SJSA1 (cell line): ENCODE results near the gene THEM4. TPM values are rescaled to one million over a fixed set of nuclear protein-coding genes. Genes with fewer than 3 reads are reported as not detected.

Experiments used
- DNase-seq, 2 experiments: peaks; one replicate each; pipeline ENCODE4 v3.0.0-alpha.2; 2015 to 2020; ENCODE audit warnings: low spot score in 2 of 2, low read depth in 1 of 2
- H3K27ac ChIP-seq: fragments of 250-450 bp; sonication (Bioruptor Pico); 2 replicates; pipeline ENCODE4 v1.5.1; 2020; ENCODE audit warnings: mild to moderate bottlenecking, moderate library complexity
- H3K27me3 ChIP-seq: fragments of 250-450 bp; sonication (Bioruptor Pico); replicated peaks from 2 replicates; pipeline ENCODE4 v1.5.1; 2020; ENCODE audit warnings: mild to moderate bottlenecking, moderate library complexity
- H3K36me3 ChIP-seq: fragments of 250-450 bp; sonication (Bioruptor Pico); 2 replicates; pipeline ENCODE4 v1.5.1; 2020; ENCODE audit warnings: mild to moderate bottlenecking
- H3K4me1 ChIP-seq: fragments of 250-450 bp; sonication (Bioruptor Pico); replicated peaks from 2 replicates; pipeline ENCODE4 v1.6.1; 2021; ENCODE audit warnings: mild to moderate bottlenecking
- H3K4me3 ChIP-seq: fragments of 250-450 bp; sonication (Bioruptor Pico); 2 replicates; pipeline ENCODE4 v1.5.1; 2020; ENCODE audit warnings: mild to moderate bottlenecking
- H3K9me3 ChIP-seq: fragments of 250-450 bp; sonication (Bioruptor Pico); replicated peaks from 2 replicates; pipeline ENCODE4 v1.5.1; 2020; ENCODE audit warnings: mild to moderate bottlenecking
- total RNA-seq: library from RNA; depleted of rRNA; stranded (reverse); fragments of >200 nt; shearing (Covaris generic); gene quantifications from 2 replicates; pipeline ENCODE4 v1.2.3, GENCODE V29; 2014; rRNA removed

Gene THEM4
- 7.5 and 9.5 TPM in 2 replicates for total RNA-seq

- Histone ChIP-seq H3K4me3 (peak within 1 kb of the TSS; percentile 46), H3K27me3 (no peaks in the 10 kb centered on the region), H3K36me3 (peaks cover 14% of the 10 kb centered on the region), H3K27ac (peak within 1 kb of the TSS; percentile 77), H3K9me3 (peaks cover 12% of the 10 kb centered on the region), H3K4me1 (no peaks in the 10 kb centered on the region; the same call in 1 of the 2 replicates)
- DNase-seq = peak; percentile 93 to 99
Observed at GRCh38 chr1:151909167-151910149, at the start of gene THEM4. TSS of gene THEM4 (minus strand) at chr1:151909511. CDS start at chr1:151909458, 53 bp downstream.

- H3K27me3 ChIP-seq = peaks cover 6% of the 10 kb centered on the region; the same call in 1 of the 2 replicates
- no peaks in the 10 kb centered on the region for H3K9me3 ChIP-seq
- no peak for DNase-seq
- H3K27ac ChIP-seq = no peak overlapping the region
- H3K4me1 ChIP-seq = no peaks in the 10 kb centered on the region
- no peaks in the 10 kb centered on the region for H3K36me3 ChIP-seq
- no peak overlapping the region for H3K4me3 ChIP-seq
Observed at GRCh38 chr1:151958959-151959358, 49.6 kb upstream of the THEM4 start.

- Histone ChIP-seq H3K9me3 (no peaks in the 10 kb centered on the region), H3K27ac (no peak overlapping the region), H3K36me3 (no peaks in the 10 kb centered on the region), H3K27me3 (peaks cover 6% of the 10 kb centered on the region; the same call in 1 of the 2 replicates), H3K4me1 (no peaks in the 10 kb centered on the region), H3K4me3 (no peak overlapping the region)
- DNase-seq = no peak
Observed at GRCh38 chr1:151956957-151957497, 47.7 kb upstream of the THEM4 start.

GRCh38 chr1:151953409-151954094 lies 44.2 kb upstream of the THEM4 start:
- H3K36me3 ChIP-seq = no peaks in the 10 kb centered on the region
- no peak for DNase-seq
- no peaks in the 10 kb centered on the region for H3K9me3 ChIP-seq
- H3K4me1 ChIP-seq = no peaks in the 10 kb centered on the region
- H3K27me3 ChIP-seq = peaks cover 6% of the 10 kb centered on the region; the same call in 1 of the 2 replicates
- no peak overlapping the region for H3K4me3 ChIP-seq
- no peak overlapping the region for H3K27ac ChIP-seq

- Histone ChIP-seq H3K27ac (no peak overlapping the region), H3K27me3 (peaks cover 6% of the 10 kb centered on the region; the same call in 1 of the 2 replicates), H3K36me3 (no peaks in the 10 kb centered on the region), H3K9me3 (no peaks in the 10 kb centered on the region), H3K4me1 (no peaks in the 10 kb centered on the region), H3K4me3 (no peak overlapping the region)
- DNase-seq = no peak
Observed at GRCh38 chr1:151952811-151953210, 43.5 kb upstream of the THEM4 start.

GRCh38 chr1:151949371-151950193 lies 40.3 kb upstream of the THEM4 start:
- peaks cover 20% of the 10 kb centered on the region for H3K4me1 ChIP-seq
- no peak overlapping the region for H3K4me3 ChIP-seq
- H3K27ac ChIP-seq = no peak overlapping the region
- no peaks in the 10 kb centered on the region for H3K9me3 ChIP-seq
- H3K36me3 ChIP-seq = no peaks in the 10 kb centered on the region
- H3K27me3 ChIP-seq = no peaks in the 10 kb centered on the region
- no peak for DNase-seq

GRCh38 chr1:151948506-151948905 lies 39.2 kb upstream of the THEM4 start:
- no peak for DNase-seq

GRCh38 chr1:151947140-151947539 lies 37.8 kb upstream of the THEM4 start:
- Histone ChIP-seq H3K4me3 (no peak overlapping the region), H3K27me3 (no peaks in the 10 kb centered on the region), H3K27ac (no peak overlapping the region; the same call in 1 of the 2 replicates), H3K36me3 (no peaks in the 10 kb centered on the region), H3K4me1 (peaks cover 23% of the 10 kb centered on the region), H3K9me3 (no peaks in the 10 kb centered on the region)
- DNase-seq = no peak

More at GRCh38 chr1:151948506-151948905, 39.2 kb upstream of the THEM4 start:
- Histone ChIP-seq H3K9me3 (no peaks in the 10 kb centered on the region), H3K27me3 (no peaks in the 10 kb centered on the region), H3K4me3 (no peak overlapping the region), H3K4me1 (peaks cover 23% of the 10 kb centered on the region), H3K27ac (no peak overlapping the region), H3K36me3 (no peaks in the 10 kb centered on the region)

- peaks cover 30% of the 10 kb centered on the region for H3K4me1 ChIP-seq
- no peaks in the 10 kb centered on the region for H3K27me3 ChIP-seq
- no peak overlapping the region for H3K4me3 ChIP-seq
- no peaks in the 10 kb centered on the region for H3K9me3 ChIP-seq
- peak overlapping the region; percentile 79 for H3K27ac ChIP-seq
- peak; percentile 94 to 97 for DNase-seq
- H3K36me3 ChIP-seq = no peaks in the 10 kb centered on the region
Observed at GRCh38 chr1:151945725-151946722, 36.7 kb upstream of the THEM4 start.

- Histone ChIP-seq H3K27ac (peak overlapping the region; percentile 79), H3K4me1 (peaks cover 32% of the 10 kb centered on the region), H3K27me3 (no peaks in the 10 kb centered on the region), H3K4me3 (no peak overlapping the region), H3K36me3 (no peaks in the 10 kb centered on the region), H3K9me3 (no peaks in the 10 kb centered on the region)
- no peak for DNase-seq
Observed at GRCh38 chr1:151944857-151945575, 35.7 kb upstream of the THEM4 start.

- Histone ChIP-seq H3K9me3 (no peaks in the 10 kb centered on the region), H3K27me3 (no peaks in the 10 kb centered on the region), H3K4me3 (no peak overlapping the region), H3K36me3 (no peaks in the 10 kb centered on the region), H3K27ac (no peak overlapping the region), H3K4me1 (peaks cover 32% of the 10 kb centered on the region)
- no peak for DNase-seq
Observed at GRCh38 chr1:151944126-151944856, 35.0 kb upstream of the THEM4 start.
